AG09309 (cell line): Measurements from ENCODE around the gene MRPL4.

Experiments used
- DNase-seq: peaks from one replicate; pipeline ENCODE4 v3.0.0-alpha.2; 2010; ENCODE audit warnings: low read depth
- H3K4me3 ChIP-seq: 2 replicates; pipeline ENCODE4 v1.5.1; 2011; ENCODE audit warnings: mild to moderate bottlenecking, low read depth, low read length, moderate library complexity; ENCODE audit not compliant: control insufficient read depth
- CTCF ChIP-seq: IDR thresholded peaks from 2 replicates; pipeline ENCODE4 v1.5.1; 2011; ENCODE audit warnings: mild to moderate bottlenecking, low read depth, low read length, inconsistent platforms; ENCODE audit not compliant: insufficient read depth, control insufficient read depth; ENCODE audit errors: missing control alignments

MRPL4 gene

GRCh38 chr19:10290876-10291553 is 39.0 kb downstream of the MRPL4 start:
- peak overlapping the region; percentile 59 for H3K4me3 ChIP-seq
- no peak for DNase-seq
- TF ChIP-seq CTCF = no peak

- peak overlapping the region; percentile 59 for H3K4me3 ChIP-seq
- no peak for TF ChIP-seq CTCF
- DNase-seq = no peak
These were observed 39.7 kb downstream of the MRPL4 start for GRCh38 chr19:10291554-10292205.

DNA sequence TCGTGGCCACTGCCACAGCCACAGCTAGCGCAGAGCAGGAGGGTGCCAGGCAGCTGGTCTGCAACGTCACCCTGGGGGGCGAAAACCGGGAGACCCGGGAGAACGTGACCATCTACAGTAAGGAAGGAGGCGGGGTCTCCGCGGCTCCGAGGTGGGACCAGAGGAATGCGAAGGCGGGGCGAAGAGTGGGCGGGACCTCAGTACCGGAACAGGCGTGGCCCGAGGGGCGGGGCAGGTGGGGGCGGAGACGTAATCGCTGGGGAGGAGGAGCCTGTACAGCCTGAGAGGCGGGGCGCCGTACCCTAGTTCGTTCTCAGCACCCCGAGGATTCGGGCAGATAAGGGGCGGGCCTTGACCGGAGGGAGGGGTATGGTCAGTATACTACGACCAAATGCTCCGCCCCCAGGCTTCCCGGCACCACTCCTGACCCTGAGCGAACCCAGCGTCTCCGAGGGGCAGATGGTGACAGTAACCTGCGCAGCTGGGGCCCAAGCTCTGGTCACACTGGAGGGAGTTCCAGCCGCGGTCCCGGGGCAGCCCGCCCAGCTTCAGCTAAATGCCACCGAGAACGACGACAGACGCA is 40.3 kb downstream of the MRPL4 start:
- H3K4me3 ChIP-seq = peak overlapping the region; percentile 59
- no peak for DNase-seq
- no peak for TF ChIP-seq CTCF

DNA sequence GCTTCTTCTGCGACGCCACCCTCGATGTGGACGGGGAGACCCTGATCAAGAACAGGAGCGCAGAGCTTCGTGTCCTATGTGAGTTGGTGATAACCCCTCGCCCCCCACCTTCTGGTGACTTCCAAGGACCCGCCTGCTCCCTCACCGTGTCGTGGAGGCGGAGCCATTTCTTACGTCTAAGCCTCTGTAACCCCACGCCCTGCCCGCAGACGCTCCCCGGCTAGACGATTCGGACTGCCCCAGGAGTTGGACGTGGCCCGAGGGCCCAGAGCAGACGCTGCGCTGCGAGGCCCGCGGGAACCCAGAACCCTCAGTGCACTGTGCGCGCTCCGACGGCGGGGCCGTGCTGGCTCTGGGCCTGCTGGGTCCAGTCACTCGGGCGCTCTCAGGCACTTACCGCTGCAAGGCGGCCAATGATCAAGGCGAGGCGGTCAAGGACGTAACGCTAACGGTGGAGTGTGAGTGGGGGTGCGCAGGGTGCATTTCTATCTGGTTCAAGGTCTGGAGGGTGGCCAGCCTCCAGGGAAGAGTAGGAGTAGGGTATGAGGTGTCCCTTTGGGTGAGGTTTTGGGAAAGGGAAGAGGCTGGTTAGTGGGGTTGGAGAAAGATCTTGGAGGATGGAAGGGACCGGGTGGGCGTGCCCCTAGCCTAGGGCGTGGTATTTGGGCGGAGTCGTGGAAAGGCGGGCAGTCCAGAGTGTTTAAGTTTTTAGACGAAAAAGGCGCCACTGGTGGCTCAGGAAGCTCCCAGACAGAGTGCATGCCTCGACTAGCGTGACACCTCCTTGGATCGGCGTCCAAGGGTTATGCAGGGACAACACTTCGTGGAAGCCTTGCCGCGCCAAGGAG is 41.0 kb downstream of the MRPL4 start:
- H3K4me3 ChIP-seq = peak overlapping the region; percentile 59
- TF ChIP-seq CTCF = no peak
- no peak for DNase-seq

DNA sequence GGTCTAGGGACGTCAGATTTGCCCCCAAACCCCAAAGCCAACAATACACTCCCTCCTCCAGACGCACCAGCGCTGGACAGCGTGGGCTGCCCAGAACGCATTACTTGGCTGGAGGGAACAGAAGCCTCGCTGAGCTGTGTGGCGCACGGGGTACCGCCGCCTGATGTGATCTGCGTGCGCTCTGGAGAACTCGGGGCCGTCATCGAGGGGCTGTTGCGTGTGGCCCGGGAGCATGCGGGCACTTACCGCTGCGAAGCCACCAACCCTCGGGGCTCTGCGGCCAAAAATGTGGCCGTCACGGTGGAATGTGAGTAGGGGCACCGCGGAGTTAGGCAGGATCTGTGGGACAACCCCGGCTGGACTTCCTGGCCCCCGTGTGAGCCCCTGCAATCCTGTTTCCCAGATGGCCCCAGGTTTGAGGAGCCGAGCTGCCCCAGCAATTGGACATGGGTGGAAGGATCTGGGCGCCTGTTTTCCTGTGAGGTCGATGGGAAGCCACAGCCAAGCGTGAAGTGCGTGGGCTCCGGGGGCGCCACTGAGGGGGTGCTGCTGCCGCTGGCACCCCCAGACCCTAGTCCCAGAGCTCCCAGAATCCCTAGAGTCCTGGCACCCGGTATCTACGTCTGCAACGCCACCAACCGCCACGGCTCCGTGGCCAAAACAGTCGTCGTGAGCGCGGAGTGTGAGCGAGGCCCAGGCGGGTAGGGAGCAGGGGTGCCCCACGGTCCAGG is 41.8 kb downstream of the MRPL4 start:
- no peak overlapping the region for H3K4me3 ChIP-seq
- DNase-seq = no peak
- no peak for TF ChIP-seq CTCF

DNA sequence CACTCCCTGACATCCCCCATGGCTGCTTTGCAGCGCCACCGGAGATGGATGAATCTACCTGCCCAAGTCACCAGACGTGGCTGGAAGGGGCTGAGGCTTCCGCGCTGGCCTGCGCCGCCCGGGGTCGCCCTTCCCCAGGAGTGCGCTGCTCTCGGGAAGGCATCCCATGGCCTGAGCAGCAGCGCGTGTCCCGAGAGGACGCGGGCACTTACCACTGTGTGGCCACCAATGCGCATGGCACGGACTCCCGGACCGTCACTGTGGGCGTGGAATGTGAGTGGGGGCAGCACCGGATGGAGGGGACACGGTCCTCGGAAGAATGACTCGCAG is 42.3 kb downstream of the MRPL4 start:
- DNase-seq = no peak
- peak; percentile 2 for TF ChIP-seq CTCF
- no peak overlapping the region for H3K4me3 ChIP-seq
